Coronary artery (tissue), 2 donors: ENCODE data around the gene MUC13.

ENCODE experiments used
- DNase-seq: peaks from one replicate; pipeline ENCODE4 v3.0.0-alpha.2; 2017; ENCODE audit warnings: low spot score
- H3K27ac ChIP-seq, 2 donors: fragments of 200-600 bp; sonication (generic); one replicate each; pipeline ENCODE4 v1.5.1; 2016 to 2019
- H3K4me3 ChIP-seq: fragments of 200-600 bp; sonication (generic); 2 replicates; pipeline ENCODE4 v1.5.1; 2016; ENCODE audit warnings: mild to moderate bottlenecking, moderate library complexity
- TF ChIP-seq, protein P1 (sequence below): fragments of 200-600 bp; sonication (generic); IDR thresholded peaks from one replicate; pipeline ENCODE4 v1.5.1; 2019; ENCODE audit warnings: antibody characterized with exemption

Gene MUC13

DNA sequence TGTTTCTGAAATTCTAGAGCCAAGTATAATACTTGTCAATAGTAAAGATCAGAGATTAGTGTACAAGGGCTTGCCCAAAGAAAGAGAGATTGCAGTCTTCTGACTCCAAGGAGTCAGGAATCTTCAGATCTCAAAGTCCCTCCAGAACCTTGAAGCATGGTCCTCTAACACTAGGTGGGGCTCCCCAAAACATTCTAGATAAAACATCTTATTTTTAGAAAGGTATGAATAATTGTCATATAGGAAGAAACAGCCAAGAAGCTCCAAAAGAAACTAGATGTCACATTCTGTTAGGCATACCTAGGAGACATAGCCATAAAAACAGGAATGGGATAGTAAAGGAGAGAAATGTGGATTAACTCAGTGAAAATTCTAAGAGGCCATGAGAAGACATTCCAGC, 10.7 kb downstream of the MUC13 start:
- DNase-seq: no peak
- no peak overlapping the region for H3K27ac ChIP-seq
- H3K4me3 ChIP-seq: no peak overlapping the region
- TF ChIP-seq, protein P1, sequence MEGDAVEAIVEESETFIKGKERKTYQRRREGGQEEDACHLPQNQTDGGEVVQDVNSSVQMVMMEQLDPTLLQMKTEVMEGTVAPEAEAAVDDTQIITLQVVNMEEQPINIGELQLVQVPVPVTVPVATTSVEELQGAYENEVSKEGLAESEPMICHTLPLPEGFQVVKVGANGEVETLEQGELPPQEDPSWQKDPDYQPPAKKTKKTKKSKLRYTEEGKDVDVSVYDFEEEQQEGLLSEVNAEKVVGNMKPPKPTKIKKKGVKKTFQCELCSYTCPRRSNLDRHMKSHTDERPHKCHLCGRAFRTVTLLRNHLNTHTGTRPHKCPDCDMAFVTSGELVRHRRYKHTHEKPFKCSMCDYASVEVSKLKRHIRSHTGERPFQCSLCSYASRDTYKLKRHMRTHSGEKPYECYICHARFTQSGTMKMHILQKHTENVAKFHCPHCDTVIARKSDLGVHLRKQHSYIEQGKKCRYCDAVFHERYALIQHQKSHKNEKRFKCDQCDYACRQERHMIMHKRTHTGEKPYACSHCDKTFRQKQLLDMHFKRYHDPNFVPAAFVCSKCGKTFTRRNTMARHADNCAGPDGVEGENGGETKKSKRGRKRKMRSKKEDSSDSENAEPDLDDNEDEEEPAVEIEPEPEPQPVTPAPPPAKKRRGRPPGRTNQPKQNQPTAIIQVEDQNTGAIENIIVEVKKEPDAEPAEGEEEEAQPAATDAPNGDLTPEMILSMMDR: no peak

DNA sequence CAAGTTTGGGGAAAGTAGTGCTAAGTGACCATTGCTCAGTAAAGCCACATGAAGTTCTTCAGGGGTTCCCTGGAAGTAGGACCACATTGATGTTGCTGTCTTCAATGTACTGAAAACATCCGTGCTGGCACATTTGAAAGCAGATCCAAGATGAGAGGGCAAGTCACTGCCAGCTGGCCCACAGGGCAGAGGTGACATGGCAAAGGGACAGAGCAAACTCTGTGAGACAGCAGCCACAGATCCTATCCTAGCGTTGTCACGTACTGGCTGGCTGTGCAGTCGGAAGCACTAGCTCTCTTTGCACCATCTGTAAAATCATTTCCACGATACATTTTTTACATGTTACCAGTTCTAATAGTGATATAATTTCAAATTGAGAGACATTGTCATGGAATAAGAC, 13.8 kb downstream of the MUC13 start:
- H3K27ac ChIP-seq: no peak overlapping the region
- TF ChIP-seq, protein P1: no peak
- no peak overlapping the region for H3K4me3 ChIP-seq
- no peak for DNase-seq

DNA sequence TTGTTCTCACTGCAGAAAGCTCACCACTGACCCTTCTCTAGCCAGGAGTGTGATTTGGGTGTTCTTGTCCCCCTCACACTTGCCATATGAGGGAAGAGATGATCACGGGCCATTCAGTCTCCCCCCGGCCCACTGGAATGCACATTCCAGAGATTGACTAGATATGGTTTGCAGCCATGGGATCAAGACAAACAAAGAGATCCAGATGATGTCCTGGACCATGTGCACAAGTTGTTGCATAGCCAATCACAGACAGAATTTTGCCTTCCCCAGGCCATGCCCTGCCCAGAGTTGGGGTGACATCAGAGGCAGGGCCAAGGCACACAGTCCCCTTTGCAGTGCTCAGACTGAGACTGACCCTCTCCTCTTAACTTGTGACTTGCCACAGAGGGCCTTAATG, 14.8 kb downstream of the MUC13 start:
- no peak for DNase-seq
- H3K27ac ChIP-seq: no peak overlapping the region
- TF ChIP-seq, protein P1: no peak
- no peak overlapping the region for H3K4me3 ChIP-seq

DNA sequence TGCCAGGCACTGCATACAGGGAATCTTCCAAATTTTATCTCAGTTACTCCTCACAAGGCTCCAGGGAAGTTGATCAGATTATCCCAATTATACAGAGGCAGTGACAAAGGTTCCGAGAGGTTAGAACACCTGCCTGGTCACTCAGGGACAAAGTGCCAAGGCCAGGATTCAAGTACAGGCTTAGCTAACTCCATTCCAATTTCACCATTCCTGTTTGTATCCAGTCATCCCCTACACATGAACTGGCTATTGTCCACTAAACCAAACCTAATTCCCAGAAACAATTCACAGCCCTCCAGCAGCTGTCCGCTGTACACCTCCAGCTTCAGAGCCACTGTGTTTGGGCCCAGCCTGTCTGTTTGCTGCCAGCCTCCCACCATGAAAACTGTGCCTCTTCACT, 16.0 kb downstream of the MUC13 start:
- no peak overlapping the region for H3K27ac ChIP-seq
- no peak overlapping the region for H3K4me3 ChIP-seq
- DNase-seq: no peak
- TF ChIP-seq, protein P1: no peak

DNA sequence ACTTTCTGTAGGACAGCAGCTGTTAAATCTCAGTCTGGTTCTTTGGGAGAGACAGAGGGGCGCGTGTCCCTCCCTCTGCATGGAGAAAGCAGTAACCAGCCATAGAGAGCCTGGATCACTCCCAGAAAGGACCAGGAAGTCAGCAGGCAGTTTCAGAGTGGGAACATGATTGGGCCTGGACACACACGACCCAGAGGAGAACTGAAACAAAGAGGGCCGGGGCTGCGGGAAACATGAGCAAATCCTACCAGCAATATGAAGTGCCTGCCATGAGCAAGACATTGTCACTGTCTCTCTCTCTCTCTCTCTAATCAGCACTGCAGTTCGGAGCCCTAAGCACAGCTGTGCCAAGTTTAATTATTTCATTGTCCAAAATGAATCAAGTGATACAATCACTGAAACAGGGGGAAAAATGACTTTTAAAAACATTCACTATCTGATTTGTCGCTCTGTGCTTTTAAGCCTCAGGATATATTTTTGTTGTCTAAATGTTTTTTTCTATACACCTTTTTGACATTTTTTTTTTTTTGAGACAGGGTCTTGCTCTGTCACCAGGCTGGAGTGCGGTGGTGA, 17.6 kb downstream of the MUC13 start:
- DNase-seq: no peak
- TF ChIP-seq, protein P1: no peak
- Histone ChIP-seq H3K4me3 (no peak overlapping the region), H3K27ac (no peak overlapping the region)

DNA sequence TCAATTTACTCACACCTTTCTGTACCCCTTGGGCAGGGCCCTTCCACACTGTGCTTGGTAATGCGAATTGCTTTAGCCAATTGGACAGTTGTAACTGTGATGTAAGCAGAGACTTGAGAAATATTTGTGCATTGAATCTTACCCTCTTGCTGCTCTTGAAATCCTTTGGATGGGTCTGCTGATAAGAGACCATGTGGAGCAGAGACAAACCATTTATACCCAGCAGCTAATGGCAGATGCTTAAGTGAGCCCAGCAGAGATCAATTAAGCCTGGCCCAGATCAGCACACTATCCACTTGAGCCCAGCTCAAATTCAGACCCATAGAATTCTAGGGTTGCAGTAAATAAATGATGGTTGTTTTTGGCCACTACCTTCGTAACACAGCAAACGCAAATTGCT, 19.3 kb downstream of the MUC13 start:
- Histone ChIP-seq H3K27ac (no peak overlapping the region), H3K4me3 (no peak overlapping the region)

DNA sequence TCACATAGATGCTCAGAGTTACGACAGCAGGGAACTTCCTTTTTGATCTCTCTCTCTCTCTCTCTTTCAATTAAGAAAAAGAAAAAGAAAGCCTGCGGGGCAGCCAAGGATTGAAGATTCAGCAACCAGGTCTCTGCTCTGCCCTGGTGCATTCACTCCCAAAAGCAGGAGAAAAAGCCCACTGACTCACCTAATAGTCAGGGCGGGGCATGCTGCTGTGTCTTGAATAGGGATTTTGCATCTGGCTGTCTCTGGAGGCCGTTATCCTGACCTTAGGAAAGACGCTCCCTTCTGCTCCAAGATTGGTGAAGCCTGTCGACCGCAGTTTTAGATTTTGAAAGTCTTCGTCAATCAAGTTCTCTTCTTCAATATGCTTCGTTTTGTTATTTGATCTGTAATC, 26.6 kb downstream of the MUC13 start:
- no peak for DNase-seq
- H3K4me3 ChIP-seq: no peak overlapping the region
- TF ChIP-seq, protein P1: no peak
- H3K27ac ChIP-seq: no peak overlapping the region

More for the DNA sequence above, 19.3 kb downstream of the MUC13 start:
- TF ChIP-seq, protein P1: no peak
- no peak for DNase-seq
